ENCODE results near the gene CX3CL1.

The CX3CL1 gene

DNA sequence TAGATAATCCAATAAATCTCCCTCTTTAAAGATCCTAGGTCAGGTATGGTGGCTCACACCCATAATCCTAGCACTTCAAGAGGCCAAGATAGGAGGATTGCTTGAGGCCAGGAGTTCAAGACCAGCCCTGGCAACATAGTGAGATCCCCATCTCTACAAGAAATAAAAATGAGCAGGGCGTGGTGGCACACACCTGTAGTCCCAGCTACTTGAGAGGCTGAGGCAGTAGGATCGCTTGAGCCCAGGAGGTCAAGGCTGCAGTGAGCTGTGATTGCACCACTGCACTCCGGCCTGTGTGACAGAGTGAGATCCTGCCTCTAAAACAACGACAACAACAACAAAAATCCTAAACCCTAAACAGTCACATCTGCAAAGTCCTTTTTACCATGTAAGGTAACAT lies 15.7 kb upstream of the CX3CL1 start:
- no peak overlapping the region for H3K4me3 ChIP-seq (replicated peaks in 1 of 2; ENCODE audit: low read depth in 2 of 2, low read length in 2 of 2)
- TF ChIP-seq, protein P1, sequence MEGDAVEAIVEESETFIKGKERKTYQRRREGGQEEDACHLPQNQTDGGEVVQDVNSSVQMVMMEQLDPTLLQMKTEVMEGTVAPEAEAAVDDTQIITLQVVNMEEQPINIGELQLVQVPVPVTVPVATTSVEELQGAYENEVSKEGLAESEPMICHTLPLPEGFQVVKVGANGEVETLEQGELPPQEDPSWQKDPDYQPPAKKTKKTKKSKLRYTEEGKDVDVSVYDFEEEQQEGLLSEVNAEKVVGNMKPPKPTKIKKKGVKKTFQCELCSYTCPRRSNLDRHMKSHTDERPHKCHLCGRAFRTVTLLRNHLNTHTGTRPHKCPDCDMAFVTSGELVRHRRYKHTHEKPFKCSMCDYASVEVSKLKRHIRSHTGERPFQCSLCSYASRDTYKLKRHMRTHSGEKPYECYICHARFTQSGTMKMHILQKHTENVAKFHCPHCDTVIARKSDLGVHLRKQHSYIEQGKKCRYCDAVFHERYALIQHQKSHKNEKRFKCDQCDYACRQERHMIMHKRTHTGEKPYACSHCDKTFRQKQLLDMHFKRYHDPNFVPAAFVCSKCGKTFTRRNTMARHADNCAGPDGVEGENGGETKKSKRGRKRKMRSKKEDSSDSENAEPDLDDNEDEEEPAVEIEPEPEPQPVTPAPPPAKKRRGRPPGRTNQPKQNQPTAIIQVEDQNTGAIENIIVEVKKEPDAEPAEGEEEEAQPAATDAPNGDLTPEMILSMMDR (IDR thresholded peaks at IDR 0.05; ENCODE audit: low read depth, low read length) = no peak
- no peak for DNase-seq (ENCODE audit: low read depth in 2 of 2)

DNA sequence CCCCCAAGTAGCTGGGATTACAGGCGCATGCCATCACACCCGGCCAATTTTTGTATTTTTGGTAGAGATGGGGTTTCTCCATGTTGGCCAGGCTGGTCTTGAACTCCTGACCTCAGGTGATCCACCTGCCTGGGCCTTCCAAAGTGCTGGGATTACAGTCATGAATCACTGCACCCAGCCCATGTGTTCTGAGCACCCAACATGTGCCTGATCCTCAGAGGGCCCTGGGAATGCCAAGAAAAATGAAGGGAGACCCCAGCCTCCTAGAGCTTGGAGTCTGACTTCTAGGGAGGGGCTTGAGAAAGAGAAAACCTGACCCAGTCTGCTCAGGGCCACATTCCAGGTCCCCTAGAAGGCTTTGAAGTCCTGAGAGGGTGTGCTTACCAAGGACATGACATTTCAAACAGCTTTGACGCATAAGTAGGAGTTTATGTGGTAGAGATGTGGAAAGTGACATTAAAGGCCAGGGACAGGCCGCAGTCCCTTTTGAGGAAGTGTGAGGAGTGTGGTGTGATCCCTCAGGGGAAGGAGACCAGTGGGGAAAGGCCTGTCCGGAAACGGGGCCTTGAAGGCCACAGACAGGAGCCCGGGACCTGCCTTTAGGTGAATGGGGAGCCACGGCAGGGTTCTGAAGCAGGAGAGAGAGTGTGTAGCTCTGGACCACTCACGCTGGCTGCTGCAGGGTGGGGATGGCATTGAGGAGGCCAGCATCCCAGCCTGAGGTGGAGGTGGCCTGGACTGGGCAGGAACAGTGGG lies 14.8 kb upstream of the CX3CL1 start:
- no peak overlapping the region for H3K4me3 ChIP-seq (replicated peaks in 1 of 2; ENCODE audit: low read depth in 2 of 2, low read length in 2 of 2)

DNA sequence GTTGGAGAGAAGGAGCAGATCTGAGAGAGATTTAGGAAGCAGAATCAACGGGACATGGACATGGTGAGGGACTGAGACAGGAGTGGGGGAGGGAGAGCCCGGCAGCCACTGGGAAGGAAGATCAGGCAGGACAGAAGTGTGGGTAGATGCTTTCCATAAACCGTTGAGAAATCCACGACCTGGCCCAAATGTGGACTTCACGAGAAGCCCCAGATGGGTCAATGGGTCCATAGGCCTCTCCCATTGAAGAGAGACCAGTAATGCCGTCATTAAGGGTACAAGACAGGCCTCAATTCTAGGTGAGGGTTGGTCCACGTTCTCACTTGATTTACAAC lies 14.2 kb upstream of the CX3CL1 start:
- DNase-seq (ENCODE audit: low read depth in 2 of 2) = no peak
- TF ChIP-seq, protein P1 (IDR thresholded peaks at IDR 0.05; ENCODE audit: low read depth, low read length) = no peak
- H3K4me3 ChIP-seq (replicated peaks in 1 of 2; ENCODE audit: low read depth in 2 of 2, low read length in 2 of 2) = no peak overlapping the region

More for the DNA sequence above, 14.8 kb upstream of the CX3CL1 start:
- TF ChIP-seq, protein P1 (IDR thresholded peaks at IDR 0.05; ENCODE audit: low read depth, low read length) = no peak
- DNase-seq (ENCODE audit: low read depth in 2 of 2) = no peak

DNA sequence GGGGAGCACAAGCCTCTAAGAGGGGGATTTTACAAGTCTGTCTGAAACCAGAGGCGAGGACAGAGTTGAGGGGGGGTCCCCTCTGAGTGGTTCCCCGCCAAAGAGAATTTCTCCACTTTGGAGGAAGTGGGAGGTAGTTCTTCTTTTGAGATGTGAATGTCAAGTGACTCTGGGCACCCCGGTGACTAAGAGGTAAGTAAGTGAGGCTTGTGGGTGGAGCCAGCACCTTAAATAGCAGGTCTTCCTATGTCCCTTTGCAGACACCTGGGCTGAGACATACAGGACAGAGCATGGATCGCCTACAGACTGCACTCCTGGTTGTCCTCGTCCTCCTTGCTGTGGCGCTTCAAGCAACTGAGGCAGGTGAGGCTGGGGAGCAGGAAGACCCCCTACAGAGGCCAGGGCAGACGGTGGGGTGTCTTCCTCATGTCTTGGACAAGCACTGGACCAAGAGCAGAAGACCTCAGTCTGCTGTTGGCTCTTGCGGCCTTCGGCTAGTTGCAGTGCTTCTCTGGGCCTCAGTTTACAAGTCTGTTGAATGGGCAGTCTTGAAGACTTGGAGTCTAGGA lies 13.7 kb upstream of the CX3CL1 start, which contains the start of gene CCL22:
CCL22 (plus strand) TSS at position 257 of the 569 bp plus-strand sequence; CDS start at position 291, 34 bp downstream.
- no peak within 1 kb of the TSS for H3K4me3 ChIP-seq (replicated peaks in 1 of 2; ENCODE audit: low read depth in 2 of 2, low read length in 2 of 2)
- no peak for DNase-seq (ENCODE audit: low read depth in 2 of 2)
- TF ChIP-seq, protein P1 (IDR thresholded peaks at IDR 0.05; ENCODE audit: low read depth, low read length) = no peak

- DNase-seq (ENCODE audit: low read depth in 2 of 2) = no peak
- TF ChIP-seq, protein P1 (IDR thresholded peaks at IDR 0.05; ENCODE audit: low read depth, low read length) = no peak
- no peak overlapping the region for H3K4me3 ChIP-seq (replicated peaks in 1 of 2; ENCODE audit: low read depth in 2 of 2, low read length in 2 of 2)
These were observed 11.9 kb upstream of the CX3CL1 start for GRCh38 chr16:57360321-57360935.

DNA sequence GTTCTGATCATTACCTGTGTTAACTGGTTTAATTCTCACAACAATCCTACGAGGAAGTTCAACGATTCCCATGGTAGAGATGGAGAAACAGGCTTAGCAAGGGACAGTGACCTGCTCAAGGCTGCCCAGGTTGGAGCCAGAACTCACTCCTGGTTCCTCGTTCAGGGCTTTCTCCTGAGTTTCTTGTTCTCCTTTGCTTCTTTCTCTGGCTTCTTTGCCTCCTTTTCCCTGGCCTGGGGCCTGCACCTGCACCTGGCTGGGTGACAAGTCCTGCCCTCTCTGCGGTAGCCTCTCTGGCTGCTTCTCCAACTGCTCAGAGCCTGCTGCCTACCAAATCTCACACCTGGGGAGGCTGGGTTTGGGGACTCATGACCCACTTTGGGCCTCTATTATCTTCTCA lies 10.9 kb upstream of the CX3CL1 start:
- TF ChIP-seq, protein P1 (IDR thresholded peaks at IDR 0.05; ENCODE audit: low read depth, low read length) = no peak
- no peak overlapping the region for H3K4me3 ChIP-seq (replicated peaks in 1 of 2; ENCODE audit: low read depth in 2 of 2, low read length in 2 of 2)
- no peak for DNase-seq (ENCODE audit: low read depth in 2 of 2)

All from cardiac fibroblast (primary cell).